ENCODE data around the gene ZNF516.

ZNF516 gene

GRCh38 chr18:76483780-76484179 is 11.3 kb downstream of the ZNF516 start:
- H3F3A ChIP-seq (ENCODE audit: insufficient read depth, low read length), result no peaks in the 10 kb centered on the region
- no peak overlapping the region for H2AFZ ChIP-seq (ENCODE audit: low read length)
- no peak overlapping the region for H3K27ac ChIP-seq (ENCODE audit: low read depth, low read length, poor library complexity, severe bottlenecking)
- H3K36me3 ChIP-seq (ENCODE audit: insufficient read depth, low read length), result peaks cover 7% of the 10 kb centered on the region; the same call in 1 of the 2 replicates
- H3K4me2 ChIP-seq (ENCODE audit: low read length), result no peak overlapping the region
- no peaks in the 10 kb centered on the region for H3K9me2 ChIP-seq (ENCODE audit: low read depth, low read length)
- H3K9me3 ChIP-seq (ENCODE audit: low read length), result no peaks in the 10 kb centered on the region
- H3K27me3 ChIP-seq (ENCODE audit: insufficient read depth, low read length), result no peaks in the 10 kb centered on the region
- no peaks in the 10 kb centered on the region for H4K20me1 ChIP-seq (ENCODE audit: insufficient read depth, low read length)
- TF ChIP-seq CTCF (IDR thresholded peaks at IDR 0.05; ENCODE audit: low read length), result no peak
- no peak for TF ChIP-seq EZH2 (IDR thresholded peaks at IDR 0.05; ENCODE audit: borderline replicate concordance, low read length)
- H3K4me1 ChIP-seq (ENCODE audit: insufficient read depth, low read length, severe bottlenecking), result peaks cover 42% of the 10 kb centered on the region
- H3K79me2 ChIP-seq (ENCODE audit: insufficient read depth, low read length), result peaks cover 34% of the 10 kb centered on the region
- H3K9ac ChIP-seq (ENCODE audit: low read length), result no peak overlapping the region
- no peak overlapping the region for H3K4me3 ChIP-seq (ENCODE audit: low read depth, low read length, poor library complexity, severe bottlenecking)

GRCh38 chr18:76482971-76483691 is 11.9 kb downstream of the ZNF516 start:
- Histone ChIP-seq H2AFZ (ENCODE audit: low read length) (no peak overlapping the region), H3K27me3 (ENCODE audit: insufficient read depth, low read length) (no peaks in the 10 kb centered on the region), H3K27ac (ENCODE audit: low read depth, low read length, poor library complexity, severe bottlenecking) (no peak overlapping the region), H3K4me2 (ENCODE audit: low read length) (no peak overlapping the region), H3K9ac (ENCODE audit: low read length) (no peak overlapping the region), H4K20me1 (ENCODE audit: insufficient read depth, low read length) (no peaks in the 10 kb centered on the region), H3K9me3 (ENCODE audit: low read length) (no peaks in the 10 kb centered on the region), H3K4me3 (ENCODE audit: low read depth, low read length, poor library complexity, severe bottlenecking) (no peak overlapping the region), H3K4me1 (ENCODE audit: insufficient read depth, low read length, severe bottlenecking) (peaks cover 35% of the 10 kb centered on the region), H3F3A (ENCODE audit: insufficient read depth, low read length) (no peaks in the 10 kb centered on the region), H3K36me3 (ENCODE audit: insufficient read depth, low read length) (peaks cover 7% of the 10 kb centered on the region; the same call in 1 of the 2 replicates), H3K79me2 (ENCODE audit: insufficient read depth, low read length) (peaks cover 29% of the 10 kb centered on the region), H3K9me2 (ENCODE audit: low read depth, low read length) (no peaks in the 10 kb centered on the region)
- TF ChIP-seq CTCF (IDR thresholded peaks at IDR 0.05; ENCODE audit: low read length) (no peak), EZH2 (IDR thresholded peaks at IDR 0.05; ENCODE audit: borderline replicate concordance, low read length) (no peak)

GRCh38 chr18:76482267-76482666 is 12.8 kb downstream of the ZNF516 start:
- H3K9ac ChIP-seq (ENCODE audit: low read length), result no peak overlapping the region
- no peaks in the 10 kb centered on the region for H3K27me3 ChIP-seq (ENCODE audit: insufficient read depth, low read length)
- H3K4me3 ChIP-seq (ENCODE audit: low read depth, low read length, poor library complexity, severe bottlenecking), result no peak overlapping the region
- H3K4me1 ChIP-seq (ENCODE audit: insufficient read depth, low read length, severe bottlenecking), result peaks cover 35% of the 10 kb centered on the region
- no peaks in the 10 kb centered on the region for H4K20me1 ChIP-seq (ENCODE audit: insufficient read depth, low read length)
- H3K36me3 ChIP-seq (ENCODE audit: insufficient read depth, low read length), result peaks cover 7% of the 10 kb centered on the region; the same call in 1 of the 2 replicates
- H3K79me2 ChIP-seq (ENCODE audit: insufficient read depth, low read length), result peaks cover 22% of the 10 kb centered on the region
- no peaks in the 10 kb centered on the region for H3K9me2 ChIP-seq (ENCODE audit: low read depth, low read length)
- H2AFZ ChIP-seq (ENCODE audit: low read length), result no peak overlapping the region
- no peaks in the 10 kb centered on the region for H3F3A ChIP-seq (ENCODE audit: insufficient read depth, low read length)
- no peaks in the 10 kb centered on the region for H3K9me3 ChIP-seq (ENCODE audit: low read length)
- TF ChIP-seq EZH2 (IDR thresholded peaks at IDR 0.05; ENCODE audit: borderline replicate concordance, low read length) (no peak), CTCF (IDR thresholded peaks at IDR 0.05; ENCODE audit: low read length) (no peak)
- H3K27ac ChIP-seq (ENCODE audit: low read depth, low read length, poor library complexity, severe bottlenecking), result no peak overlapping the region
- no peak overlapping the region for H3K4me2 ChIP-seq (ENCODE audit: low read length)

All from OCI-LY1 (cell line).